Parathyroid adenoma (tissue), 2 donors: Measurements from ENCODE around the gene ACIN1.

Experiments used
- H2AFZ ChIP-seq: fragments of 300-600 bp; sonication (generic); one replicate; pipeline ENCODE4 v1.7.0; 2017; ENCODE audit warnings: antibody characterized with exemption, mild to moderate bottlenecking
- H3K27ac ChIP-seq: fragments of 300-600 bp; sonication (generic); one replicate; pipeline ENCODE4 v1.7.0; 2017
- H3K27me3 ChIP-seq: fragments of 300-600 bp; sonication (generic); one replicate; pipeline ENCODE4 v1.7.0; 2017; ENCODE audit warnings: low read length; ENCODE audit not compliant: control insufficient read depth, insufficient read depth
- H3K36me3 ChIP-seq: fragments of 300-600 bp; sonication (generic); one replicate; pipeline ENCODE4 v1.7.0; 2017; ENCODE audit warnings: low read length; ENCODE audit not compliant: control insufficient read depth, insufficient read depth
- H3K4me1 ChIP-seq: fragments of 300-600 bp; sonication (generic); one replicate; pipeline ENCODE4 v1.7.0; 2017; ENCODE audit warnings: control low read depth
- H3K4me2 ChIP-seq: fragments of 300-600 bp; sonication (generic); one replicate; pipeline ENCODE4 v1.7.0; 2017; ENCODE audit warnings: low read length
- H3K4me3 ChIP-seq: fragments of 300-600 bp; sonication (generic); one replicate; pipeline ENCODE4 v1.7.0; 2017; ENCODE audit warnings: low read depth, low read length
- H3K79me2 ChIP-seq: fragments of 300-600 bp; sonication (generic); one replicate; pipeline ENCODE4 v1.7.0; 2017; ENCODE audit warnings: control low read depth
- H3K9ac ChIP-seq: fragments of 300-600 bp; sonication (generic); one replicate; pipeline ENCODE4 v1.7.0; 2017; ENCODE audit warnings: mild to moderate bottlenecking
- H3K9me3 ChIP-seq: fragments of 300-600 bp; sonication (generic); one replicate; pipeline ENCODE4 v1.7.0; 2017; ENCODE audit warnings: low read length; ENCODE audit not compliant: control insufficient read depth
- TF ChIP-seq, protein P1 (sequence below): fragments of 300-600 bp; sonication (generic); IDR thresholded peaks from one replicate; pipeline ENCODE4 v1.7.0; 2017; ENCODE audit warnings: antibody characterized with exemption, mild to moderate bottlenecking
- donor health status: primary hyperparathyroidism.

Gene ACIN1

DNA sequence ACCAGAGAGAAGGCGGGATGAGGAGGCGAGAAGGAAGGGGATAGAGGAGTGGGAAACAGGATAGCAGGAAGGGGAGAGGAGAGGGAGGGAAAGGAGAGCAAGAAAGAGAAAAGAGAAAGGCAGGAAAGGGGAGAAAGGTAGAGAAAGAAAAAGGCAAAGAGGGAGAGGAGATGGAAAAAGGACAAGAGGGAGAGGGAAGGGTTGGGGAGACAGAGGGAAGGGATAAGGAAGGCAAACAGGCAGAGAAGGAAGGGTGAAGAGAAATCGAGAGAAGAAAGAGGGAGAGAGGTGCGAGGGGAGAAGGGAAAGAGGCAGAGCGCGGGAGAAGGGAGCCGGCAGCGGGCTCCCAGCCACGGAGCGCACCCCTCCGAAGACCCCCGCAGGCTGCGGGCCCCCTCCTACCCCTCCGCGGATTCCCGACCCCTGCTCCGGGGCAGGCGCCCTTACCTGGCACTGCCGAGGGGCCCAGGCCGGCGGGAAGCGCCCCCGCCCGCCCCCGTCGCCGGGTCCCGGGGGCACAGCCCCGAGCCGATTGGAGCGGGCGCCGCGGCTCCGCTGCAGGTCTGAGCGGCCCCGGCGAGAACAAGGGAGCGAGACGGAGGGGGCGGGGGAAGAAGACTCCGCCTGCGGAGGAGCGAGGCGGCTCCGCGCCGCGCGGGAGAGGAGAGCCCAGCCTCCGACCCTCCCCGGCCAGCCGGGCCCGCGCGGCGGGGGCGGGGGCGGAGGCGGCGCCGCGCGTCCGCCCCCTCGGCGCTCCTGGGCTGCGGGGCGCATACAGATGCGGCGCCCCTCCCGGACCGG is 37.8 kb downstream of the ACIN1 start, which contains the start of gene CDH24:
TSS of gene CDH24 (minus strand) at position 565 of the 801 bp plus-strand sequence. CDS start 1,787 bp downstream, outside the sequence.
- H3K4me2 ChIP-seq = peak within 1 kb of the TSS; percentile 98
- H3K79me2 ChIP-seq = no peaks in the 10 kb centered on the region
- peak within 1 kb of the TSS; percentile 46 for H3K9ac ChIP-seq
- peak within 1 kb of the TSS; percentile 61 for H3K27ac ChIP-seq
- TF ChIP-seq, protein P1, sequence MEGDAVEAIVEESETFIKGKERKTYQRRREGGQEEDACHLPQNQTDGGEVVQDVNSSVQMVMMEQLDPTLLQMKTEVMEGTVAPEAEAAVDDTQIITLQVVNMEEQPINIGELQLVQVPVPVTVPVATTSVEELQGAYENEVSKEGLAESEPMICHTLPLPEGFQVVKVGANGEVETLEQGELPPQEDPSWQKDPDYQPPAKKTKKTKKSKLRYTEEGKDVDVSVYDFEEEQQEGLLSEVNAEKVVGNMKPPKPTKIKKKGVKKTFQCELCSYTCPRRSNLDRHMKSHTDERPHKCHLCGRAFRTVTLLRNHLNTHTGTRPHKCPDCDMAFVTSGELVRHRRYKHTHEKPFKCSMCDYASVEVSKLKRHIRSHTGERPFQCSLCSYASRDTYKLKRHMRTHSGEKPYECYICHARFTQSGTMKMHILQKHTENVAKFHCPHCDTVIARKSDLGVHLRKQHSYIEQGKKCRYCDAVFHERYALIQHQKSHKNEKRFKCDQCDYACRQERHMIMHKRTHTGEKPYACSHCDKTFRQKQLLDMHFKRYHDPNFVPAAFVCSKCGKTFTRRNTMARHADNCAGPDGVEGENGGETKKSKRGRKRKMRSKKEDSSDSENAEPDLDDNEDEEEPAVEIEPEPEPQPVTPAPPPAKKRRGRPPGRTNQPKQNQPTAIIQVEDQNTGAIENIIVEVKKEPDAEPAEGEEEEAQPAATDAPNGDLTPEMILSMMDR = no peak
- H3K4me3 ChIP-seq = peak within 1 kb of the TSS; percentile 64
- peak within 1 kb of the TSS; percentile 93 for H2AFZ ChIP-seq
- peaks cover 16% of the 10 kb centered on the region for H3K4me1 ChIP-seq
- no peaks in the 10 kb centered on the region for H3K27me3 ChIP-seq
- no peaks in the 10 kb centered on the region for H3K36me3 ChIP-seq
- no peaks in the 10 kb centered on the region for H3K9me3 ChIP-seq

DNA sequence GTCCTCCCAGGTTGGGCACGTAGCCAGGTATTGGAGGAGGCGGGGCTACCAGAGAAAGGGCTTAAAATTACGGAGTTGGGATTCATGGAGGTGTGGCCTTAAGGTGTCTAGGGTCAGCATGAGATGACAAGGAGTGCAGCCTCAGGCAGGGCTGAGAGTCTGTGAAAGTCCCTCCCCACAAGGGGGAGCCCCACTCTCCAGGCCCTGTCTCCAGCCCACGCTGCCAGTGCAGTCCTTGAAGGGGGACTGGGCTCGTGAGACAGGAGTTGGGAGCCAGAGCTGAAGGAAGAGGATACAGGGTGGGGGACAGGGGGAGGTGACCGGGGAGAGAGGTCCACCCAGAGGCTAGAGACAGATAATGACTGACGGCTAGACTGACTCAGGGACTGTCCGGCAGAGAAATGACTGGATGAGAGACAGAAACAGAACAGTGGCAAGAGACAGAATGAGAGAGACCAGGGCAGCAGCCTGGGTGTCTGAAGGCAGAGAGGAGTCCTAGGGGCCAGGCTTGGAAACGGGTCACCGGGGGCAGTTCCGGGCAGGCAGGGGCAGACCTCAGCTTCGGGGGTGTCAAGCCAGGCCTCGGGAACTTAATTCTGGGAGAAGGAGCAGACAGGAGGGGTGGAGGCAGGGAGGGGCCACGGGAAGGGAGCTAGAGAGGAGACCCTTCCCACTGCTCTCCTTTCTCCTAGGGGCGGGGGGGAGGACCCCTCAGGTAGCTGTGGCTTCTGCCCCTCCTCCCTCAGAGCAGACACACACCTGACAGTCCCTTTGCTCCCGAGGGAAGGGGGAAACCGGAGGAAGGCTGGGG is 38.6 kb downstream of the ACIN1 start:
- TF ChIP-seq, protein P1 = peak; percentile 83
- H3K79me2 ChIP-seq = no peaks in the 10 kb centered on the region
- peak overlapping the region; percentile 51 for H3K4me3 ChIP-seq
- H3K9ac ChIP-seq = no peak overlapping the region
- peak overlapping the region; percentile 83 for H3K4me2 ChIP-seq
- no peaks in the 10 kb centered on the region for H3K36me3 ChIP-seq
- H3K27me3 ChIP-seq = no peaks in the 10 kb centered on the region
- peak overlapping the region; percentile 89 for H2AFZ ChIP-seq
- no peaks in the 10 kb centered on the region for H3K9me3 ChIP-seq
- peaks cover 14% of the 10 kb centered on the region for H3K4me1 ChIP-seq
- peak overlapping the region; percentile 17 for H3K27ac ChIP-seq

DNA sequence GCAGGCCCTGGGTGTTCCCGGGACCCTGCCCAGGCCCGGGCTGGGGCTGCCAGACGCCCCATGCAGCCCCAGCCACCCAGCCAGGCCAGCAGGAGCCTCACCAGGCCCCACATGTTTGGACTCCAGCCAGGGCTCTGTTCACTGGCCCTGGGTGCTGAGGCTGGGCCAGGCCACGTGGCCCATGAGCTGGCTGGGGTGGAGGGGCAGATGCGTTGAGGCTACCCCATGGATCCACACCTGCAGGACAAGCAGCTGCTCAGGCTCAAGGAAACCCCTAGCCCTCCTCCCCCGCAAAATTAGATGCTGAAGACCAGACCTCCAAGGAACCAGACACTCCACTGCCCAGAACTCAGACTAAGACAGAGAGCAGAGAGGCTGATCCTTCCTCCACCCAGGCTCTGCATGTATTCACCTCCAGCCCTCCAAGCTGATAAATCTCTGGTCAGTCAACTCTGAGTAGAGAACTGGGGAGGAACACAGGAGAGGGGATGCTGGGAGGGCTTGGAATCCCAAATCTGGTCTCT is 39.3 kb downstream of the ACIN1 start:
- Histone ChIP-seq H3K27ac (no peak overlapping the region), H3K79me2 (no peaks in the 10 kb centered on the region), H3K9me3 (no peaks in the 10 kb centered on the region), H3K36me3 (no peaks in the 10 kb centered on the region), H3K27me3 (no peaks in the 10 kb centered on the region), H2AFZ (no peak overlapping the region), H3K4me1 (peaks cover 14% of the 10 kb centered on the region), H3K4me2 (no peak overlapping the region), H3K9ac (no peak overlapping the region), H3K4me3 (no peak overlapping the region)
- TF ChIP-seq, protein P1 = no peak

DNA sequence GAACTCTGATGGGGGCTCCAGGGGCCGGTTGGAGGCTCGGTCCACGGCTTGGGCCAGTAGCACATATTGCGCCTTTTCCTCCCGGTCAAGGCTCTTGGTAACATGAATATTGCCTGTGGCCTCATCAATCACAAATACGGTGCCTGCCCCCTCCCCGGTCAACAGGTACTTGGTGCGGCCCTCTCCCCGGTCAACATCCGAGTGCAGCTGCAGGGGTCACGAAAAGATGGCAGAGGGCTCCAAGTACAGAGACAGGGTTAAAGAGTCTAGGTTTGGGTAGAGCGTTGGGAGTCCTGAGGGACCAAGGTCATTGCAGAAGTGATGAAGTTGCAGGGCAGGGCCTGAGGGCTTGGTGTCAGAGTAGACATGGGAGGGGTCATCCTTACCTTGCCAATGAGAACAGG is 39.8 kb downstream of the ACIN1 start:
- TF ChIP-seq, protein P1 = no peak
- H3K36me3 ChIP-seq = no peaks in the 10 kb centered on the region
- no peak overlapping the region for H3K27ac ChIP-seq
- no peak overlapping the region for H2AFZ ChIP-seq
- H3K4me2 ChIP-seq = no peak overlapping the region
- H3K4me1 ChIP-seq = peaks cover 14% of the 10 kb centered on the region
- no peaks in the 10 kb centered on the region for H3K27me3 ChIP-seq
- H3K4me3 ChIP-seq = no peak overlapping the region
- no peak overlapping the region for H3K9ac ChIP-seq
- H3K9me3 ChIP-seq = no peaks in the 10 kb centered on the region
- H3K79me2 ChIP-seq = no peaks in the 10 kb centered on the region
